ENCODE data around the gene PNLIPRP3.

Gene PNLIPRP3

GRCh38 chr10:116510565-116510964 is 82.9 kb downstream of the PNLIPRP3 start (continued):
- TF ChIP-seq ARNTL (CRISPR knock-in tag; IDR thresholded peaks at IDR 0.05; ENCODE audit: borderline replicate concordance, low read depth) = no peak
- TF ChIP-seq ZFP30 (CRISPR knock-in tag; IDR thresholded peaks at IDR 0.05) = no peak
- no peak for TF ChIP-seq TOX (CRISPR knock-in tag; IDR thresholded peaks at IDR 0.05; ENCODE audit: borderline replicate concordance)
- TF ChIP-seq GLIS3 (CRISPR knock-in tag; IDR thresholded peaks at IDR 0.05) = no peak
- TF ChIP-seq RARB (CRISPR knock-in tag; IDR thresholded peaks at IDR 0.05) = no peak
- TF ChIP-seq ZNF70 (CRISPR knock-in tag; IDR thresholded peaks at IDR 0.05) = no peak
- no peak for TF ChIP-seq SNAI2 (CRISPR knock-in tag; IDR thresholded peaks at IDR 0.05)

GRCh38 chr10:116511365-116511764 is 83.7 kb downstream of the PNLIPRP3 start:
- no peak for ATAC-seq

GRCh38 chr10:116521424-116522290 is 94.0 kb downstream of the PNLIPRP3 start:
- peak; percentile 48; the same call in 1 of the 3 replicates for ATAC-seq
- TF ChIP-seq ZNF8 (CRISPR knock-in tag; IDR thresholded peaks at IDR 0.05) (no peak), RARB (CRISPR knock-in tag; IDR thresholded peaks at IDR 0.05) (no peak), CSRNP3 (CRISPR knock-in tag; IDR thresholded peaks at IDR 0.05) (no peak), BACH2 (CRISPR knock-in tag; IDR thresholded peaks at IDR 0.05; ENCODE audit: borderline replicate concordance) (no peak), ZC3H10 (CRISPR knock-in tag; IDR thresholded peaks at IDR 0.05) (no peak), TOX (CRISPR knock-in tag; IDR thresholded peaks at IDR 0.05; ENCODE audit: borderline replicate concordance) (no peak), ZFP30 (CRISPR knock-in tag; IDR thresholded peaks at IDR 0.05) (no peak), ZNF565 (CRISPR knock-in tag; conservative IDR thresholded peaks at IDR 0.05; ENCODE audit: low read depth) (no peak), OSR1 (CRISPR knock-in tag; IDR thresholded peaks at IDR 0.05) (no peak), SNAI2 (CRISPR knock-in tag; IDR thresholded peaks at IDR 0.05) (no peak)

More at GRCh38 chr10:116511365-116511764, 83.7 kb downstream of the PNLIPRP3 start:
- no peak for TF ChIP-seq ZFP3 (CRISPR knock-in tag; IDR thresholded peaks at IDR 0.05)
- no peak for TF ChIP-seq ZC3H10 (CRISPR knock-in tag; IDR thresholded peaks at IDR 0.05)
- TF ChIP-seq GLIS3 (CRISPR knock-in tag; IDR thresholded peaks at IDR 0.05) = no peak
- TF ChIP-seq ZNF565 (CRISPR knock-in tag; conservative IDR thresholded peaks at IDR 0.05; ENCODE audit: low read depth) = no peak
- TF ChIP-seq ZFP30 (CRISPR knock-in tag; IDR thresholded peaks at IDR 0.05) = no peak
- TF ChIP-seq POU6F1 (CRISPR knock-in tag; IDR thresholded peaks at IDR 0.05; ENCODE audit: borderline replicate concordance, low read depth) = no peak
- TF ChIP-seq TSHZ2 (CRISPR knock-in tag; IDR thresholded peaks at IDR 0.05) = no peak
- no peak for TF ChIP-seq BACH2 (CRISPR knock-in tag; IDR thresholded peaks at IDR 0.05; ENCODE audit: borderline replicate concordance)
- no peak for TF ChIP-seq CSDC2 (CRISPR knock-in tag; IDR thresholded peaks at IDR 0.05)
- TF ChIP-seq OSR1 (CRISPR knock-in tag; IDR thresholded peaks at IDR 0.05) = no peak
- no peak for TF ChIP-seq RARB (CRISPR knock-in tag; IDR thresholded peaks at IDR 0.05)
- no peak for TF ChIP-seq CREB5 (CRISPR knock-in tag; IDR thresholded peaks at IDR 0.05; ENCODE audit: low read depth)
- no peak for TF ChIP-seq PPARA (CRISPR knock-in tag; IDR thresholded peaks at IDR 0.05; ENCODE audit: borderline replicate concordance)
- TF ChIP-seq TOX (CRISPR knock-in tag; IDR thresholded peaks at IDR 0.05; ENCODE audit: borderline replicate concordance) = no peak
- no peak for TF ChIP-seq ARNTL (CRISPR knock-in tag; IDR thresholded peaks at IDR 0.05; ENCODE audit: borderline replicate concordance, low read depth)

Data from SK-N-SH treated with all-trans-retinoic acid at 6 μM for 48 hours (cell line).